Transverse colon (tissue), 4 donors: ENCODE data around the gene SMYD3.

ENCODE experiments used
- CTCF ChIP-seq, 5 experiments: fragments of 200-600 bp in 3 of 5; fragments of 450-650 bp in 2 of 5; sonication (generic) in 3 of 5; IDR thresholded peaks; 1 replicate in 2 of 5; 2 replicates in 3 of 5; pipeline ENCODE4 v1.5.1; 2016 to 2017; ENCODE audit warnings: antibody characterized with exemption in 5 of 5, inconsistent platforms in 3 of 5, mild to moderate bottlenecking in 2 of 5, moderate library complexity in 1 of 5
- EP300 ChIP-seq: sonication (generic); formaldehyde crosslinking; IDR thresholded peaks from one replicate; pipeline ENCODE4 v1.6.1; 2017; ENCODE audit warnings: antibody characterized with exemption, low read depth
- POLR2A ChIP-seq: fragments of 450-650 bp; IDR thresholded peaks from one replicate; pipeline ENCODE4 v1.6.1; 2016; ENCODE audit warnings: antibody characterized with exemption, mild to moderate bottlenecking, moderate library complexity
- POLR2AphosphoS5 ChIP-seq, 3 donors: sonication (generic); formaldehyde crosslinking; IDR thresholded peaks; one replicate each; pipeline ENCODE4 v1.6.1; 2016; ENCODE audit warnings: antibody characterized with exemption in 3 of 3

GRCh38 chr1:246428542-246429308 lies 78.4 kb downstream of the SMYD3 start:
- TF ChIP-seq CTCF (IDR thresholded peaks at IDR 0.05) (no peak), POLR2A (no peak), POLR2AphosphoS5 (IDR thresholded peaks at IDR 0.05) (no peak), EP300 (no peak)
